Trophoblast cell (in vitro differentiated cells and primary cell): ENCODE results near the gene H3-3A.

Source experiments
- DNase-seq, 2 donors: peaks; one replicate each; pipeline ENCODE4 v3.0.0-alpha.2; 2016
- H2AFZ ChIP-seq: 2 replicates; pipeline ENCODE4 v1.6.1; 2013; ENCODE audit warnings: low read length, moderate library complexity, mild to moderate bottlenecking; ENCODE audit not compliant: insufficient read depth, poor library complexity
- H2AK5ac ChIP-seq: 2 replicates; pipeline ENCODE4 v1.6.1; 2013; ENCODE audit warnings: mild to moderate bottlenecking, low read length
- H2BK120ac ChIP-seq: 2 replicates; pipeline ENCODE4 v1.6.1; 2013; ENCODE audit warnings: low read length, mild to moderate bottlenecking, moderate library complexity; ENCODE audit not compliant: insufficient read depth, poor library complexity
- H2BK12ac ChIP-seq: 2 replicates; pipeline ENCODE4 v1.6.1; 2013; ENCODE audit warnings: mild to moderate bottlenecking, low read length, moderate library complexity
- H2BK5ac ChIP-seq: 2 replicates; pipeline ENCODE4 v1.6.1; 2013; ENCODE audit warnings: low read length, low read depth, moderate library complexity, mild to moderate bottlenecking; ENCODE audit not compliant: poor library complexity
- H3K14ac ChIP-seq: 2 replicates; pipeline ENCODE4 v1.6.1; 2013; ENCODE audit warnings: mild to moderate bottlenecking, low read length
- H3K18ac ChIP-seq: 2 replicates; pipeline ENCODE4 v1.6.1; 2013; ENCODE audit warnings: mild to moderate bottlenecking, low read length
- H3K23ac ChIP-seq: 2 replicates; pipeline ENCODE4 v1.6.1; 2013; ENCODE audit warnings: low read length
- H3K27ac ChIP-seq: 2 replicates; pipeline ENCODE4 v1.5.1; 2013; ENCODE audit warnings: low read depth, mild to moderate bottlenecking, inconsistent platforms, low read length, moderate library complexity
- H3K27me3 ChIP-seq: 2 replicates; pipeline ENCODE4 v1.6.1; 2013; ENCODE audit warnings: inconsistent platforms, mild to moderate bottlenecking, low read length, moderate library complexity; ENCODE audit not compliant: insufficient read depth
- H3K36me3 ChIP-seq, 2 experiments: 1 replicate in 1 of 2; 2 replicates in 1 of 2; pipeline ENCODE4 v1.6.1; 2013; ENCODE audit warnings: low read length in 2 of 2, mild to moderate bottlenecking in 2 of 2, moderate library complexity in 1 of 2; ENCODE audit not compliant: insufficient read depth in 2 of 2, control insufficient read depth in 1 of 2
- H3K4ac ChIP-seq: 2 replicates; pipeline ENCODE4 v1.6.1; 2013; ENCODE audit warnings: low read depth, mild to moderate bottlenecking, low read length, moderate library complexity
- H3K4me1 ChIP-seq, 2 experiments: 1 replicate in 1 of 2; 2 replicates in 1 of 2; pipeline ENCODE4 v1.6.1; 2013; ENCODE audit warnings: low read length in 2 of 2, mild to moderate bottlenecking in 2 of 2, moderate library complexity in 1 of 2; ENCODE audit not compliant: insufficient read depth in 2 of 2, control insufficient read depth in 1 of 2
- H3K4me2 ChIP-seq: 2 replicates; pipeline ENCODE4 v1.6.1; 2013; ENCODE audit warnings: inconsistent platforms, mild to moderate bottlenecking, low read length, moderate library complexity
- H3K4me3 ChIP-seq: 2 replicates; pipeline ENCODE4 v1.5.1; 2013; ENCODE audit warnings: mild to moderate bottlenecking, low read depth, low read length, inconsistent platforms
- H3K79me1 ChIP-seq: one replicate; pipeline ENCODE4 v1.6.1; 2013; ENCODE audit warnings: low read length
- H3K79me2 ChIP-seq: 2 replicates; pipeline ENCODE4 v1.6.1; 2013; ENCODE audit warnings: low read length, mild to moderate bottlenecking; ENCODE audit not compliant: control insufficient read depth, insufficient read depth, poor library complexity
- H3K9ac ChIP-seq: 2 replicates; pipeline ENCODE4 v1.6.1; 2013; ENCODE audit warnings: mild to moderate bottlenecking, low read length
- H3K9me3 ChIP-seq: 2 replicates; pipeline ENCODE4 v1.6.1; 2013; ENCODE audit warnings: low read depth, mild to moderate bottlenecking, control low read depth, inconsistent platforms, low read length; ENCODE audit not compliant: insufficient read depth
- H4K12ac ChIP-seq: 2 replicates; pipeline ENCODE4 v1.6.1; 2013; ENCODE audit warnings: low read depth, mild to moderate bottlenecking, low read length, moderate library complexity
- H4K8ac ChIP-seq: 2 replicates; pipeline ENCODE4 v1.6.1; 2013; ENCODE audit warnings: low read depth, mild to moderate bottlenecking, low read length, moderate library complexity
- H4K91ac ChIP-seq: one replicate; pipeline ENCODE4 v1.6.1; 2013; ENCODE audit warnings: low read depth, mild to moderate bottlenecking, low read length, moderate library complexity
- WGBS: extraction: QIAGEN DNeasy Blood & Tissue Kit; methylation state at CpG from one replicate; pipeline ENCODE4 v1.1.7; 2013; ENCODE audit warnings: missing lambda C conversion rate; ENCODE audit not compliant: insufficient read length, insufficient coverage; ENCODE audit errors: extremely low coverage; 5-methylcytosine and 5-hydroxymethylcytosine counted together

H3-3A gene

DNA sequence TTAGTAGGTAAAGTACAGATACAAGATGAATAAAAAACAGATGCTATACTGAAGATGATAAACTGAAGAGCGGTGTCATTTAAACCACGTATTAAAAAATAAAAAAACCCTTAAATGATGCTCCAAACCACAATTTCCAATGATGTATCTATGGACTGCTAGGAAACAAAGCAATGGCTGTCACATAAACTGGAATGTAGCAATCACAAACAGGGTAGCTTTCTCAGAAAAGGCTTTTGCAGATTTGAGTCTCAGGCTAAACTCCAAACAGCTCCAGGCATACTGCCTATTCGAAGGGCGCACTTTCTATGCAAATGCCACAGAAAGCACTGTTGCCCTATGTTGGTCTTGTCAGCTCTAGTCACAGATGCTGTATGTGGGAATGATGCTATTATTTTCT, 12.4 kb upstream of the H3-3A start:
- no peak overlapping the region for H3K27ac ChIP-seq
- no peak overlapping the region for H2AFZ ChIP-seq
- no peaks in the 10 kb centered on the region for H3K4me1 ChIP-seq
- no CpG with 5 or more reads among the region's 4 CpGs for WGBS
- H2BK5ac ChIP-seq, result no peak overlapping the region
- no peak overlapping the region for H3K18ac ChIP-seq
- no peaks in the 10 kb centered on the region for H3K79me1 ChIP-seq
- H3K4ac ChIP-seq, result no peak overlapping the region
- H3K79me2 ChIP-seq, result no peaks in the 10 kb centered on the region
- H3K23ac ChIP-seq, result no peak overlapping the region
- H3K9me3 ChIP-seq, result no peaks in the 10 kb centered on the region
- H2AK5ac ChIP-seq, result no peak overlapping the region
- no peak overlapping the region for H4K8ac ChIP-seq
- no peak overlapping the region for H4K91ac ChIP-seq
- no peak overlapping the region for H3K4me2 ChIP-seq
- no peaks in the 10 kb centered on the region for H3K36me3 ChIP-seq
- no peak overlapping the region for H2BK120ac ChIP-seq
- no peak overlapping the region for H3K4me3 ChIP-seq
- H3K9ac ChIP-seq, result no peak overlapping the region
- no peak overlapping the region for H3K14ac ChIP-seq
- no peak overlapping the region for H2BK12ac ChIP-seq
- no peaks in the 10 kb centered on the region for H3K27me3 ChIP-seq
- H4K12ac ChIP-seq, result no peak overlapping the region
- no peak for DNase-seq

DNA sequence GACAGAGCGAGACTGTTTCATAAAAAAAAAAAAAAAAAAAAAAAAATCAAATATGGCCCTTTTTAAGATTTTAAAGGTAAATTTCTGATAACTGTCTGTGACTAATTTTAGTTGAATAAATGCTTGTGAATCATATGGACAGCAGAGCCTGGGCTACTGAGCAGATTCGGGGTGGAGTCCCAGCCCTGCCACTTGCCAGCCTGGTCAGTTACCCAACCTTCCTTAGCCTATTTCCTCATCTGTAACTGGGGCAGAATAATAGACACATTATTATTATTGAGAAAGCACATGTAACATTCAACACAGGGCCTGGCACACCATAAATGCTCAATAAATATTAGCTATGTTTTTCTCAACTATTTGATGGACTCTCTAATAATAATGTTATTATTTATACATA, 11.2 kb upstream of the H3-3A start:
- H4K8ac ChIP-seq, result no peak overlapping the region
- H3K79me2 ChIP-seq, result no peaks in the 10 kb centered on the region
- no peaks in the 10 kb centered on the region for H3K36me3 ChIP-seq
- H3K27me3 ChIP-seq, result no peaks in the 10 kb centered on the region
- no peak for DNase-seq
- no peak overlapping the region for H2BK120ac ChIP-seq
- H3K14ac ChIP-seq, result no peak overlapping the region
- H3K4me1 ChIP-seq, result no peaks in the 10 kb centered on the region
- H4K12ac ChIP-seq, result no peak overlapping the region
- no peaks in the 10 kb centered on the region for H3K79me1 ChIP-seq
- H3K9ac ChIP-seq, result no peak overlapping the region
- H3K27ac ChIP-seq, result no peak overlapping the region
- H3K4me3 ChIP-seq, result no peak overlapping the region
- H3K18ac ChIP-seq, result no peak overlapping the region
- no peak overlapping the region for H2AK5ac ChIP-seq
- H2BK5ac ChIP-seq, result no peak overlapping the region
- no peak overlapping the region for H3K23ac ChIP-seq
- H4K91ac ChIP-seq, result no peak overlapping the region
- no CpG with 5 or more reads among the region's 2 CpGs for WGBS
- no peak overlapping the region for H2BK12ac ChIP-seq
- no peak overlapping the region for H2AFZ ChIP-seq
- H3K4ac ChIP-seq, result no peak overlapping the region
- H3K4me2 ChIP-seq, result no peak overlapping the region
- H3K9me3 ChIP-seq, result no peaks in the 10 kb centered on the region

GRCh38 chr1:226052061-226052460, 10.5 kb upstream of the H3-3A start:
- H3K23ac ChIP-seq, result no peak overlapping the region
- no peak overlapping the region for H3K18ac ChIP-seq
- no peak overlapping the region for H4K12ac ChIP-seq
- H3K9ac ChIP-seq, result no peak overlapping the region
- no peaks in the 10 kb centered on the region for H3K9me3 ChIP-seq
- H2AFZ ChIP-seq, result no peak overlapping the region
- no peaks in the 10 kb centered on the region for H3K36me3 ChIP-seq
- no peak overlapping the region for H2AK5ac ChIP-seq
- no peak overlapping the region for H4K8ac ChIP-seq
- no peak overlapping the region for H3K4me2 ChIP-seq
- no peak overlapping the region for H3K4me3 ChIP-seq
- no peaks in the 10 kb centered on the region for H3K79me1 ChIP-seq
- no peak overlapping the region for H3K14ac ChIP-seq
- H3K4me1 ChIP-seq, result no peaks in the 10 kb centered on the region
- H2BK5ac ChIP-seq, result no peak overlapping the region
- H2BK120ac ChIP-seq, result no peak overlapping the region
- no peak for DNase-seq
- no peaks in the 10 kb centered on the region for H3K27me3 ChIP-seq
- WGBS, result no CpG with 5 or more reads among the region's 1 CpG
- H3K27ac ChIP-seq, result no peak overlapping the region
- no peaks in the 10 kb centered on the region for H3K79me2 ChIP-seq
- H2BK12ac ChIP-seq, result no peak overlapping the region
- H3K4ac ChIP-seq, result no peak overlapping the region
- H4K91ac ChIP-seq, result no peak overlapping the region

DNA sequence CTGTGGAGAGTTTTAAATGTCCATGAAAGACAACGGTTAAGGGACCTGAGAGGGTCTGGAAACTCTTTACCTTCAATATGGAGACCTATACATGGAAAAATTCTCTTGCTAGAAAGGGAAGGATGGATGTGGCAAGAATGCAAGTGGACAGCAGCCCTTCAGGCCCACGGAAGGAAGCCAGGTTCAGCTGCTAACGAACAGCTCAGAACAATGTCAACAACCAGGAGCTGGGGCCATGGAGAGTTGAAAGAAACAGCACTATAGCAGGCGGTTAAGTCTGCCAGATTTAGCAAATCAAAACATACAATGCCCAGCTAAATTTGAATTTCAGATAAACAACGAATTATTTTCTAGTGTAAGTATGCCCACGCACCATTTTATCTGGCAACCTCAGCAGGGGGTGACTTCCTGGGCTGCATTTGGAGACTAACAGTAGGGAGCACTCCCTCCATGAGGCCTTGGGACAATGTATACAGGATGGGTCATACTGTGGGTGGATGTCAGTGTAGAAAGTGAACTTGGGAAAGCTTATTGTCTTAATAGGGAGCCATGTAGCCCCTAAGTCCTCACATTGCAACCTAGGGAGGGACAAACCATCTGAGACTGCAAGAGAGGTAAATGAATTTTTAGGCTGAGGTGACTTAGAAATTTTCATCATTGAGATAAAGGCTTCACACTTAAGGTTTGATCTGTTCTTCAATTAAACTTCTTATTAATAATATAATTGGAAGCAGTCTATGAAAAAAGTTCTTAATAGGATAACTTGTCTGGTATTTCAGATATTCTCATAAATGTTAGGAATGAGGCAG, 7.8 kb upstream of the H3-3A start:
- no peaks in the 10 kb centered on the region for H3K9me3 ChIP-seq

More for the DNA sequence above, 7.8 kb upstream of the H3-3A start:
- H2AFZ ChIP-seq, result no peak overlapping the region
- no peak overlapping the region for H3K27ac ChIP-seq
- no peaks in the 10 kb centered on the region for H3K36me3 ChIP-seq
- no peaks in the 10 kb centered on the region for H3K4me1 ChIP-seq
- no peak overlapping the region for H3K23ac ChIP-seq
- H3K4me3 ChIP-seq, result no peak overlapping the region
- H2BK5ac ChIP-seq, result no peak overlapping the region
- WGBS, result no CpG with 5 or more reads among the region's 6 CpGs
- DNase-seq, result no peak
- H3K9ac ChIP-seq, result no peak overlapping the region
- H3K4ac ChIP-seq, result no peak overlapping the region
- no peak overlapping the region for H4K91ac ChIP-seq
- no peak overlapping the region for H4K8ac ChIP-seq
- H3K4me2 ChIP-seq, result no peak overlapping the region
- H3K14ac ChIP-seq, result no peak overlapping the region
- H2AK5ac ChIP-seq, result no peak overlapping the region
- H3K79me1 ChIP-seq, result no peaks in the 10 kb centered on the region
- no peak overlapping the region for H4K12ac ChIP-seq
- H2BK120ac ChIP-seq, result no peak overlapping the region
- no peaks in the 10 kb centered on the region for H3K27me3 ChIP-seq
- no peaks in the 10 kb centered on the region for H3K79me2 ChIP-seq
- H2BK12ac ChIP-seq, result no peak overlapping the region
- no peak overlapping the region for H3K18ac ChIP-seq
